GM19099 (cell line): ENCODE results near the gene BTBD9.

Experiments used
- POLR2A ChIP-seq: IDR thresholded peaks from 3 replicates; pipeline ENCODE4 v1.6.1; 2011; ENCODE audit warnings: low read depth; ENCODE audit not compliant: insufficient read length; ENCODE audit errors: extremely low read depth

The BTBD9 gene

DNA sequence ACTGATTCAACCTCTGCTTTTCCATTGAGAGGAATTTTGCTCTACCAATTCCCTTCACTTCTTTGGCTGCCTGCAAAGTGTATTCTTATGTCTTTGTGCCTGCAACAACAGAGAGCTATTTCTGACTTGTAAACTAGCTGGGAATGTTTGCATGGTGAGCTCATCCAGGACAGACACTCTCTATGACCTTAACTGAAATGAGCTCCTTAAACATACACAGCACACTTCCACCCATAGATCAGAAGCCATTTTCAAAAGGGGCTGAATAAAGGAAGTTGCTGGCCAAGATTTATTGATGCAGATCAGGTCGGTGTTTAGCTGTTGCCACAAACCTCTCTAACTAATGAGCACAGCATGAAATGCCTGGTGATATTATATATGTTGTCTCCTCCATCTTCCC, 377.7 kb downstream of the BTBD9 start:
- no peak for TF ChIP-seq POLR2A

DNA sequence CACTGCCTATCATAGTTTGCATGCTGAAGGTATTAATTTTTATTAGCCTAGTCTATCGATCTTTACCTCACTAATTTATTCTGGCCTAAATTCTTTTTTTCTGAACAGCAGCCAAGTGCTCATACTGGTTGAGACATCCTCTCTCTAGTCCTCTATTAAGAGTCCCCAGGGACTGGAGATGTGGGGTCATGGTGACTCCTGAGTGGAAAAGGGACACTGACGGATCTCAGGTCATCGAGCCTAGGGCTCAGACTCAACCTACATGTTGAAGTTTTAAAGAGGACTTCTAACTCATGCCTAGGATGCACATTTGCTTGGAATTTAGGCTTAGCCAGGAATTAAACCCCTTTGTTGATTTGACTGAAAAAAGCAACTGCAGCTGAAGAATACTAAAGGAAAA, 378.1 kb downstream of the BTBD9 start:
- TF ChIP-seq POLR2A: no peak

DNA sequence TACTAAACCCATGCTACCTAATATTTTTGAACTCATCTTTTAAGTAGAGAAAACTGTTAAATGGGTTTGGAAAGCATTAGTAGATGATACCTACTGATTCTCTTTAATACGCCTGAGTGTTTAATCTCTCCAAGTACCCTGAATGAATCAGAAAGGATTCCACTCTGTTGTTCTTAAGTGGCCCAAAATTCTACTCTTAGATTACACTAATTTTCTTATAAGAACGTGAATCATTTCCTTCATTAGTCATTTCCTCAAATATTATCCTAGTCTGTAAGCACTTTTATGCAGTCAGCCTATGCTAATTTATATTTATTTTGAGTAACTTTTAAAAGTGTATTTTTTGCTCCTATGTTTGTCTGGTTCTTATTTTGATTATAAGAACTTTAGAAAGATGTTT, 380.0 kb downstream of the BTBD9 start:
- TF ChIP-seq POLR2A: no peak

DNA sequence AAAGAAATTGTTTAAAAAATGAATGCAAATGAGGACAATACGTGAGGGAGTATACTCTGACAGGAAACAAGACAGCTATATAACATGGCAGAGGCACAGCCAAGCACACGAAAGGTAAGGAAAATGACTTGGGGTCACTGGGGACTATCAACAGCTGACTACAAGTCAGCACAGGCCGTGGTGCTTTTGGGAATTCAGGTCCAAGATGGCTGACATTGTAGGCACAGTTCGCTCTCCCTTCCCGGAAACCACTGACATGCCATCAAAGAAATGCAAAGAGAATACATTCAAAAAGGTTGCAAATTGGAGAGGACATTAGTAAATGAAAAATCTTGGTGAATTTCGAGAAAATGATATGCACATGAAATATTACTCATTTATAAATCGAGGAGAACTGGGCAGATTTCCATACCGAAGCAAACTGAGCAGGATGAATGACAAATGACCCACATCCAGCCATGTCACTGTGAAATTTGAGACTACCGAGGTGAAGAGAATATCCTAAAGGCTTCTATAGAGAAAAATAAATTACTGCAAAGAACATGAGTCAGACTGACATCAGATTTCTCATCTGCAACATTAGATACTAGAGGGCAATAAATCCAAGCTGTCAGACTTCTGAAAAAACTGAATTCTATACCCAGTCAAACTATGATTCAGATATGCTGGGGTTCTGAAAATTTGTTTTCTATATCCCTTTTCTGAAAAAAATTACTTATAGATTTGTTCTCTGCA, 391.1 kb downstream of the BTBD9 start:
- no peak for TF ChIP-seq POLR2A

DNA sequence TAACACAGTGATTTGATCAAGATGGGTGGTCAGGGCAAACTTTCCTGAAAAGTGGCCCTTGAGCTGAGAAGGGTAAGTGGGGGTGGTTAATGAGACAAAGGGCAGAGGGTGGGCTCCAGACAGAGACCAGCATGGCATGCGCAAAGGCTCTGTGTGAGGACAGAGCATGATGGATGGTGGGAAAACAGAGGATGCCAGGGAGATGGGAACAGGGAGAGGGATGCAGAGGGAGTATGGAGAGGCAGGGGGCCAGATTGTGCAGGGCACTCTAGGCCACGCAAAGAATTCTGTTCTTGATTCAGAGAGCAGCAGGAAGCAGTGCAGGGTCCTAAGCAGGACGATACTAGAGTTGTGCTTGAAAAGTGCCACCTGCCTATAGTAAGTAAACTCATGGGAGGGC, 394.4 kb downstream of the BTBD9 start:
- TF ChIP-seq POLR2A: no peak

DNA sequence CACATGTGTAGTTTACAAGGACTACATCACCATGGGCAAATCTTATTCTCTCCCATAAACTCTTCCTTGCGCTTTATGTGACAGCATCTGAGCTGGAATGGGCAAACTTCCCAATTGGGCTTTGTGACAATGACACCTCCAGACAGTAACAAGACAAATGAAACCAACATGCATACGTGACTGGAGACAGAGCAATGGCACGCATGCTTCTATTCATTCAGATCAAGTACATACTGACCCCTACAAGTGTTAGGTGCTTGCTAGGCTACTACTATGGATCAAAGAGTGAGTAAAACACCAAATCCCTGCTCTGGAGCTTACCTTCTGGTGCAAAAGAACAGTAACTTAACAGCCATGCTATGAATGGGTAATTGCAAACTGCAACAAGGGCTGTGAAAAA, 394.9 kb downstream of the BTBD9 start:
- TF ChIP-seq POLR2A: no peak

DNA sequence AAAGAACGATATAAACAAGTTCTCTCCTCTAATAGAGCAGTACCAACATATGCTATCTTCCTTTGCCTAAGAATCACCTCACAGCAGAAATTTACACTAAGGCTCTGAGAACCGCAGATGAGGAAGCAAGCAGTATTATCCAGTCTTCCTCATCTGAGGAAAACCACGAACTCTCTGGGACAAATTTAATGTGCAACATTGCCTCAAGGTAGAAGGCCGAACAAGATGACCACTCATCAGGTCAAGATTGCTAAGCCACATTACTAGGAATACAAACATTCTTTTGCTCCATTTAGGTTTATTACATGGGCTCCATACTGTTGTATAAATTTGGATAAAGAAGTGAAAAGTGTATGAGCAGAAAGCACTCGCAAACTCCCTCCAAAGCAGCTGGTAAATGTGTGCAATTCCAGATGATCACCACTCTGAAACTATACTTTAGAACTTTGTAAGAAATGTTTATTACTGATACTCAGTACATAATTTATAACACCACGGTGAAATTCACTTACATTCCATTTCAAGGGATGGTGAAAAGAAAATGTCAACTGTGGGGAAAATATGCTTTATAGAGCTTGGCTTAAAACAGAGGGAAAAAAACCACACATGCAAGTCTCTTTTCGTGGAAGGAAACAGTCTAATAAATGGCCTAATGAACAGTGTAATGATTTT, 398.4 kb downstream of the BTBD9 start:
- TF ChIP-seq POLR2A: no peak

DNA sequence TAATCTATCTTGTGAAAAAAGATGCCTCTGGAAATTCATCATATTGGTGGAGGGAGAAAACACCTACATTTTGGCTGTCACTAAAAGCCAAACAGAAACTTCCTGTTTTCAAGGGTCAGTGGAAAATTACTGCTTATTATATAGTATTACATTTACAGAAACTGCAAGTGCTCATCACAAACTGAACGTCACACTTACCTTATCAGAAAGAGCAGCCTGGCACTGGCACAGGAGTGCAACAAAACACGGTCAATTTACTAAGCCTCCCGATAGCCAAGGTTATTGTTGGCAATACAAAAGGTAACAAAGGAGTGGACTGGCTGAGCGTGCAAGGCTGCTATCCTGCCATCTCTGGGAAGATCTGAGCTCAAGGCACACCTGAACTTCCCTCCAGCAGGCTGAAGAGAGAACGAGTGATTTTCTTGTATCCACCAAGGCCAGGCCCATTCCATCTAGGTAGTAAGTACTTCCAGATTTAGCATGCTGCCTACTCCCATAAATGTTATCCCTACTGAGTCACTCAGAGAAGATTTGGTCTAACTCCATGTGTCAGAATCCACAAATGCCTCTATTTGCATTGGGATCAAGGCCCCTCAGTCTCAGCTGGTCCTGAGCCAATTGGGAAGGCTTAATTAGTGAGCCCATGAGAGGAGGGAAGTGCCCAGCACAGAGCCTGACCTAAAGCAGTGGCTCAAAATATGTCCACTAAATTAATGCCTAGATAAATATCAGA, 399.8 kb downstream of the BTBD9 start:
- no peak for TF ChIP-seq POLR2A

DNA sequence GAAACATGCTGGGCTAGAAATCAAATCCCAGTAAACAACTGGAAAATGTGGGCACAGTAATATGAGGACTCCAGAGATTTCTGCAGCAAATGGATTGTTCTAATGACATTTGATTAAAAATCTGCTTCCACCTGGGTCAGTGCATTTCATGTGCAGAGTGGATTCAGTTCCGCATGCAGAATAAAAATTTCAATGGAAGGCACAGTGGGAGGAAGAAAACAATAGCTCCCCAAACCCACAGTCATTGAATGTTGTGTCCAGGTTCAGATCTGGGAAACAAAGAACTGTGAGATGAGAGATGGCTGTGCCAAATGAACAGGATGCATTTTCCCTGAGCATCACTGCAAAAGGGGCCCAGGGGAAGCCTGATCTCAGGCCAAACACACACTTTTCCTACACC, 403.1 kb downstream of the BTBD9 start:
- TF ChIP-seq POLR2A: no peak

DNA sequence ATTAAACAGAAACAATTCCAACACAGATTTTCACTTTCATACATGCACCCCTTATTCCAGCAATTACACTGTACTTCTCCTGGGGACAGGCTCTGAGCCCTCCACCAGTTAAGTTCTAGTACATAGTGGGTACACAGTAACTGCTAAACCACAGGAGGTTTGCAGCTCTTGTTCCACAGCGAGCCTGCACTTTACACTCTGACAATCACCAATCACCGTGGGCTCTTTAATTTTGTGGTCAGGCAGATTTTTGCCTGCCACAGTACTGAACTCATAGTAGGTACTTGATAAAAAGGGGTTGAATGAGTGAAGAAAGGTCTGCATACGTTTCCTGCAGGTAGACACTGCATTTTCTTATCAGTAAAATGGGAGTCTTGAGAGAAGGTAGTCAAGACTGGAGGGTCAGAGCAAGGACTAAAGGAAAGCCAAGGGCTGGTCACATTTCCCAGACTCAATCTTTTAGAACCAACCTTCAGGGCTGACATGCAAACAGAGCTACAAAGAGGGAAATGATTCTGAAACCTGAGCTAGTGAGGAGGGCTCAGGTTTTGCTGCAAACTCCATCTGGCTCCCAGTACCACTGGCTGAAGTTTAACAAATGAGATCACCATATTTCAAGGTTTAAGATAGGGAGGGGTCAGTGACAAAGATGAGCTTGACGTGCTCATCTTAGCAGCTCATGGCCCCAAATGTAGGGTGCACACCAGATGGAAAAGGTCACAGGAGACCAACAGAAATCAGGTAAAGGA, 404.6 kb downstream of the BTBD9 start:
- TF ChIP-seq POLR2A: no peak

DNA sequence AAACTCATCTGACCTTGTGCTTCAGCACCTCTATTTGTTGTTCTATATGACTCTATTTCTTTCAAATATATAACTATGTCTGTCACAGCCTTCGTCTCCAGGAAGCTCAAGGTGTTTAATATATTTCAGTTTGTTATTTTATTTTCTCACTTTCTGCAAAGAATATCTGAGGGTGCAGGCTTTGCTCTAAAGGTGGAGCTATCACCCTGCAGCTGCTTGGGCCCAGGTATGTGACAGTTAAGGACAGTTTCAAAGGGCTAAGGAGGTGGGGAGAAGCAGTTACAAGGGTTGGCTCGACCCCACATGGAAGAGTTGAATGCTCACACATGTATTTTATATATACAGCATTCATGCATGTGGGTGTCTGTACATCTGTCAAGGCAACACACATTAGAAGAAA, 405.6 kb downstream of the BTBD9 start:
- TF ChIP-seq POLR2A: no peak

DNA sequence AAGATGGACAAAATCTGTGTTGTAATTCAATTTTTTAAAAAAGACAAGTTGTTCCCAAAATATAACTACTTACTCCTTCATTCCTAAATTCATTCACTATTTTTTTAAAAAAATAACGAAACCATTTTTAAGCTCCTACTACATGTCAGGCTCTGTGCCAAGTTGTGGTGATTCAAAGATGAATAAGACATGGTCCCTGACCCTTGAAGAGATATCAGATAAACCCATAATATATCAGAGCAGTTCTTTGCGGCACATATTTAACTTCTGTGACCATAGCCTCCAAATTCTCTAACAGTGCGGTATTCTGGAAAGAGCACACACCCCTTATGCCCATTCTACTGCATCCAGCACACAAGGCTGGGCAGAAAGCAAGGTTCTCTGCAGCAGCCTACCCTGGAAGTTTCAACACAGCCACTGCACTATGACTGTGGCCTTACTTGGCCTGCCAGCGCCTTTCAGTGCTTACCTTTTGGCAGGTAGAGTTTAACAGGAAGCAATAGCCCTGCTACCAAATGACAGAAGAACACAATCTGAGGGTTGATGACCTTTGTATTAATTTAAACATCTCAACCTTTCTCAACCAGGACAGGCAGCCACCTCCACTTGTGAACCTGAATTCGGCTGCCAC, 406.5 kb downstream of the BTBD9 start:
- no peak for TF ChIP-seq POLR2A

DNA sequence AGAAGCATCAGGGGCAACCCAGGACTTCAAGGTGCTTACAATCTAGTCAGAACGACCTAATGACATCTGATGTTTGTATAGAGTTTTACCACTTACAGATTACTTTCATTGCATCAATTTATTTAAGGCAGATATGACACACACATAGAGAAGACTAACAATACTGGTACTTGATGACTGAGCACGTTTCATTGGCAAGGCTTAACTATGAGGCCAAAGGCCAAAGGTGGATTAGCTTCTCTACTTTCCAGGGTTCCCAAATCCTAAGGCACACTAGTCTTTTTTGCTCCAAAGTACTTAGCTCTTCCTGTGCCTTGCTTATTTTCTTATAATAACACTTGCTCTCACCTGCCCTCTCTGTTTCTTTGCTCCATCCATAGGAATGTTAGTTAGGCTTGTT, 414.0 kb downstream of the BTBD9 start:
- TF ChIP-seq POLR2A: no peak

DNA sequence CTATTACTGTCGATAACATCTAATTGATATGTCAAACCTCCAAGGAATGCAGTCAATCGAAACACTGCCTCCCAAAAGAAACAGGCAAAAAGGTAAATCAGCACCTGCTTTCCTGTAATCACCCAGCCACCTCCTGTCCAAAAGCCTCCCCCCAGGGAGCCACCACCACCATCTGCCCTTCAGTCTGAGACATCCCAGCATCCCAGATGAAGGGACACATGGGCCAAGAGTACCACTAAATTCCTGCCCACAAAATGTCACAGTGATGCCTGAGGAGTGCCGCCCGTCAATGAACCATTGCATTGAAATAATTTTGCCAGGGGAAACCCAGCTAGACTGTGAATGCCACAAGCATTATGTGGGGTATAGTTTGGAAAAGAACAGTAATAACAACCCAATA, 418.5 kb downstream of the BTBD9 start:
- no peak for TF ChIP-seq POLR2A
